SHP77 treated with DMSO at 0.1 percent for 48 hours (cell line): ENCODE results near the gene LRRC25.

Source experiments
- DNase-seq: peaks from one replicate; lab custom pipeline; 2025; lab: John Stamatoyannopoulos, UW

Gene LRRC25

GRCh38 chr19:18346091-18346490, 51.3 kb downstream of the LRRC25 start:
- no peak for DNase-seq

- no peak for DNase-seq
Observed at GRCh38 chr19:18345296-18345695, 52.1 kb downstream of the LRRC25 start.

GRCh38 chr19:18344582-18344950, 52.9 kb downstream of the LRRC25 start:
- no peak for DNase-seq

GRCh38 chr19:18342090-18342632, 55.3 kb downstream of the LRRC25 start:
- no peak for DNase-seq
